MCF 10A (cell line): ENCODE data around the gene NBL1. TPM values are rescaled to one million over a fixed set of nuclear protein-coding genes. Genes with fewer than 3 reads are reported as not detected.
"Not testable (repeated sequence)": the region's sequence is repeated elsewhere in the genome, so short reads cannot be mapped to it uniquely, and the experiment has no call there.

Experiments used
- BruUV-seq: library from RNA; stranded (reverse); fragments of 400-500 nt; replicated peaks from 2 replicates; lab custom pipeline; 2021; lab: Mats Ljungman, UMichigan
- CTCF ChIA-PET: fragments of 300-600 bp; sonication (Branson Sonifier 250); formaldehyde crosslinking; extraction: SDS; loops from one replicate; lab custom pipeline; 2021; ENCODE audit warnings: antibody characterized with exemption, inconsistent platforms; lab: Yijun Ruan, JAX
- POLR2A ChIA-PET: fragments of 300-600, 350-650 bp; sonication (Branson Sonifier 250); formaldehyde crosslinking; extraction: SDS; loops from one replicate; lab custom pipeline; 2020; ENCODE audit warnings: antibody characterized with exemption, inconsistent platforms; lab: Yijun Ruan, JAX
- DNase-seq: peaks from one replicate; pipeline ENCODE4 v3.0.0-alpha.2; 2018; ENCODE audit not compliant: unreplicated experiment
- H3K27ac Mint-ChIP-seq: one replicate; pipeline ENCODE4 v1.8.0; 2022; ENCODE audit warnings: mild to moderate bottlenecking, low read depth, mixed read lengths; ENCODE audit not compliant: unreplicated experiment
- H3K27me3 Mint-ChIP-seq: one replicate; pipeline ENCODE4 v1.8.0; 2022; ENCODE audit warnings: mixed read lengths; ENCODE audit not compliant: insufficient read depth, unreplicated experiment
- H3K36me3 Mint-ChIP-seq: one replicate; pipeline ENCODE4 v1.8.0; 2022; ENCODE audit warnings: mild to moderate bottlenecking, moderate library complexity, mixed read lengths; ENCODE audit not compliant: insufficient read depth, unreplicated experiment
- H3K4me1 Mint-ChIP-seq: one replicate; pipeline ENCODE4 v1.8.0; 2022; ENCODE audit warnings: mixed read lengths; ENCODE audit not compliant: insufficient read depth, unreplicated experiment
- H3K4me3 Mint-ChIP-seq: one replicate; pipeline ENCODE4 v1.8.0; 2022; ENCODE audit warnings: mild to moderate bottlenecking, moderate library complexity, mixed read lengths; ENCODE audit not compliant: unreplicated experiment
- H3K9me3 Mint-ChIP-seq: one replicate; pipeline ENCODE4 v1.8.0; 2022; ENCODE audit warnings: mixed read lengths; ENCODE audit not compliant: unreplicated experiment
- intact Hi-C: fragments of 100-400 bp; cut with micrococcal nuclease; formaldehyde crosslinking; loops from 2 replicates; pipeline ENCODE4 v1.14.1; 2022
- total RNA-seq: library from RNA; stranded (reverse); gene quantifications from 2 replicates; pipeline ENCODE4 v1.2.3, GENCODE V29; 2022
- TF ChIP-seq, protein P1 (sequence below): fragments of 200-600 bp; IDR thresholded peaks from one replicate; pipeline ENCODE4 v1.8.0; 2022; ENCODE audit warnings: antibody characterized with exemption, mild to moderate bottlenecking; ENCODE audit not compliant: unreplicated experiment

NBL1 gene
- total RNA-seq, 1 experiment from 2014 or later = 70.4 TPM

DNA sequence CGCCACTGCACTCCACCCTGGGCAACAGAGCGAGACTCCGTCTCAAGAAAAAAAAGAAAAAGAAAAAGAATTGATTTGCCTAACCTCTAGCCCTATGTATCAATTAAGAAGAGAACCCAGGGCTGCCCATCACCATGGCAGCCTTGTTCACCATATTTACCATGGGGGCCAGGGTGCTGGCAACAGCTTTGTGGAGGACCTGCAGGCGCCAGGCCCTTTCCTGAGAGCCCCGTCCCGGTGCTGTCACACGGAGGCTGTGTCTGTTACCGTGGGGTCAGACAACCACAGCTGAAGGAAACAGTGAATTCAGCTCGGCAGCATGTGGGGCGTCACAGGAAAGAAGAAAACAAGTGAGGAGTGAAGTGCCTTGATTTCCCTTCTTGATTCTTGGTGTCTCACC is 6.5 kb upstream of the NBL1 start:
- no peaks in the 10 kb centered on the region for H3K9me3 Mint-ChIP-seq
- ChIA-PET CTCF (interaction anchor here (0.7 kb wide), 1 partner anchor 28 kb away, joined by 3 read pairs; no protein-coding TSS in a partner anchor), POLR2A (interaction anchor here (0.7 kb wide), 1 partner anchor 283 kb away, joined by 4 read pairs; no protein-coding TSS in a partner anchor)
- no TSS peak for BruUV-seq
- H3K27ac Mint-ChIP-seq = no peak overlapping the region
- TF ChIP-seq, protein P1, sequence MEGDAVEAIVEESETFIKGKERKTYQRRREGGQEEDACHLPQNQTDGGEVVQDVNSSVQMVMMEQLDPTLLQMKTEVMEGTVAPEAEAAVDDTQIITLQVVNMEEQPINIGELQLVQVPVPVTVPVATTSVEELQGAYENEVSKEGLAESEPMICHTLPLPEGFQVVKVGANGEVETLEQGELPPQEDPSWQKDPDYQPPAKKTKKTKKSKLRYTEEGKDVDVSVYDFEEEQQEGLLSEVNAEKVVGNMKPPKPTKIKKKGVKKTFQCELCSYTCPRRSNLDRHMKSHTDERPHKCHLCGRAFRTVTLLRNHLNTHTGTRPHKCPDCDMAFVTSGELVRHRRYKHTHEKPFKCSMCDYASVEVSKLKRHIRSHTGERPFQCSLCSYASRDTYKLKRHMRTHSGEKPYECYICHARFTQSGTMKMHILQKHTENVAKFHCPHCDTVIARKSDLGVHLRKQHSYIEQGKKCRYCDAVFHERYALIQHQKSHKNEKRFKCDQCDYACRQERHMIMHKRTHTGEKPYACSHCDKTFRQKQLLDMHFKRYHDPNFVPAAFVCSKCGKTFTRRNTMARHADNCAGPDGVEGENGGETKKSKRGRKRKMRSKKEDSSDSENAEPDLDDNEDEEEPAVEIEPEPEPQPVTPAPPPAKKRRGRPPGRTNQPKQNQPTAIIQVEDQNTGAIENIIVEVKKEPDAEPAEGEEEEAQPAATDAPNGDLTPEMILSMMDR = no peak
- peaks cover 23% of the 10 kb centered on the region for H3K4me1 Mint-ChIP-seq
- intact Hi-C loops = no loop called here
- no peak overlapping the region for H3K4me3 Mint-ChIP-seq
- no peaks in the 10 kb centered on the region for H3K27me3 Mint-ChIP-seq
- H3K36me3 Mint-ChIP-seq = peaks cover 7% of the 10 kb centered on the region
- no peak for DNase-seq

DNA sequence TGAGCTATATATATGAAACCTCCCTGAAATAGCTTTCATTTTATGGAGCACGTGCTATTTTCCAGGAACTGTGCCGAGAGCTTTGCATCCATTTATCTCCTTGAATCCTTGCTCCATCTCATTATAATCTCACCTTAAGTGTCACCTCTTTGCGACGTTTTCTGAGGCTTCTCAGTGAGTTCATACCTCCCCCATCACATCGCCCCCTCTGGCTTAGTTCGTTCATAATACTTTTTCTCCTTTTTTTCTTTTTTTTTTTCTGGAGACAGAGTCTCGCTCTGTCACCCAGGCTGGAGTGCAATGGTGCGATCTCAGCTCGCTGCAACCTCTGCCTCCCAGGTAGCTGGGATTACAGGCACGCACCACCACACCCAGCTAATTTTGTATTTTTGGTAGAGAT is 4.9 kb upstream of the NBL1 start:
- H3K9me3 Mint-ChIP-seq, H3K4me3 Mint-ChIP-seq, H3K27ac Mint-ChIP-seq, H3K27me3 Mint-ChIP-seq, H3K36me3 Mint-ChIP-seq, intact Hi-C loops, BruUV-seq, DNase-seq: not testable (repeated sequence)
- POLR2A ChIA-PET = interaction anchor here (0.8 to 2.8 kb wide), 7 partner anchors 9 to 278 kb away, joined by 3 to 24 read pairs (median 4); no protein-coding TSS in a partner anchor
- CTCF ChIA-PET = interaction anchor here (0.6 to 1.1 kb wide), 5 partner anchors 29 to 750 kb away, joined by 3 to 4 read pairs (median 3); no protein-coding TSS in a partner anchor
- peaks cover 32% of the 10 kb centered on the region for H3K4me1 Mint-ChIP-seq

DNA sequence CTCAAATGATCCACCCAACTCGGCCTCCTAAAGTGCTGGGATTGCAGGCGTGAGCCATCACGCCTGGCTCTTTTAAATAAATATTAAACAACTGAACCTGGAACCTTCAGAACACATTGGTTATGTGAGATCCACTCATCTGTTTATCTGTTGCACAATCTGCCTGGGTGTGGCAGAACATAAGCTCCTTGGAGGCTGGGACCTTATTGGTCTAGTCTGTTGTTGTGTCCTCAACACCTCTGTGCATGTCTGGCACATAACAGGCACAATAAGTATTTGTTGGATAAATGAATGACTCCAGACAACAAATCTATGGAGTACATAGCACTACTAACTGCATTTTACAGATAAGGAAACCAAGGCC is 4.1 kb upstream of the NBL1 start:
- Mint-ChIP-seq H3K4me1 (peaks cover 32% of the 10 kb centered on the region), H3K27ac (peak overlapping the region; percentile 75), H3K9me3 (no peaks in the 10 kb centered on the region), H3K27me3 (no peaks in the 10 kb centered on the region), H3K36me3 (peaks cover 7% of the 10 kb centered on the region), H3K4me3 (peak overlapping the region; percentile 48)
- ChIA-PET POLR2A (interaction anchor here (0.7 to 8.3 kb wide), 25 partner anchors 9 to 430 kb away, joined by 3 to 101 read pairs (median 4); partner anchors contain the start of genes AKR7A2, CAPZB, SLC66A1 and UBR4), CTCF (interaction anchor here (0.6 to 1.8 kb wide), 9 partner anchors 11 to 1318 kb away, joined by 3 to 10 read pairs (median 4); no protein-coding TSS in a partner anchor)
- no TSS peak for BruUV-seq
- intact Hi-C loops = no loop called here
- DNase-seq = peak; percentile 91
- TF ChIP-seq, protein P1 = no peak

DNA sequence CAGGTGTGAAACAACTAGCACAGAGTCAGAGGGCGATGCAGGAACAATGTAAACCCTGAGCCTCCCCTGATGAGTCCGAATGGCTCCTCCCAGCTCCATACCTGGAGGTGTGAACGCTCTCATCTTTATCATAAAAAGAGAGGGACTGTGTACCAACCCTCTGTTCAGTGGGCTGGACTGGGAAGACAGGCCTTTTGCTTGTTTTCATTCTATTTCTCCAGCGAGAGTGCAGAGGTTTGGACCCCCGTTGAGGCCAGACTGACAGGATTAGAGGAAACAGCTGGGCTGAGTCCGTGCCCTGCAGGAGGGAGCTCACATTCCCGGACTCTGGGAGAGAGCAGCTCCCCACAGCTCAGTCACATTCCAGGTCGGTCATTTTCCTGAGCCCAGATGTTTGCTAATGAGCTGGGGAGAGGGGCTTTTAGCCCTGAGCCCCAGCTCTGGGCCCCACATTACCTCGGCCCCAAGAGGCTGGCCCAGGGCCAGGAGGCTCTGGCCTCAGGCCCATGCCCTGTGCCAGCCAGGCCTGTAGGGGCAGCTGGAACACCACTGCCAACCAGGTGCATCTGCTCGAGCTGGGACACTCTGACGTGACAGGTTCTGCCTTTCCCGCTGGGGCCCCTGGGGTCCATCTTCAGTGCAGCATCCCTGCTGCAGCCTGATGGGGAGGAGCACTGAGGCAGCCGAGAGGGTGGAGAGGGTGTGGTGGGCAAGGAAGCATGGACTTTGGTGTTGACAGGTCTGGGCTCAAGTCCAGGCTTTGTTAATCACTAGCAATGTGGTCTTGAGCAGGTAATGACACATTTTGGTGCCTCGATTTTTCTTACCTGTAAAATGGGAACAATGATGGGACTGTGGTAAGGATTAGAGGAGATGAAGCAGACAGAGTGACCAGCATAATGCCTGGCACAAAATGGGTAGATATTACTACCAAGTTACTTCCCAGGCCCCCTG is 3.5 kb upstream of the NBL1 start:
- intact Hi-C loops = no loop called here
- Mint-ChIP-seq H3K9me3 (no peaks in the 10 kb centered on the region), H3K4me3 (peak overlapping the region; percentile 48), H3K4me1 (peaks cover 31% of the 10 kb centered on the region), H3K27me3 (no peaks in the 10 kb centered on the region), H3K27ac (peak overlapping the region; percentile 75), H3K36me3 (peaks cover 7% of the 10 kb centered on the region)
- CTCF ChIA-PET = interaction anchor here (0.6 to 1.8 kb wide), 13 partner anchors 11 to 1317 kb away, joined by 3 to 10 read pairs (median 4); no protein-coding TSS in a partner anchor
- peak; percentile 80 for DNase-seq
- TF ChIP-seq, protein P1 = peak; percentile 10
- TSS peak; percentile 48 for BruUV-seq
- POLR2A ChIA-PET = interaction anchor here (0.5 to 8.3 kb wide), 27 partner anchors 10 to 453 kb away, joined by 3 to 101 read pairs (median 4); partner anchors contain the start of genes AKR7A2, CAPZB, SLC66A1 and UBR4
